Esophagus muscularis mucosa (tissue), 3 donors: ENCODE data around the gene FILIP1L.

Source experiments
- POLR2A ChIP-seq: fragments of 450-650 bp; IDR thresholded peaks from one replicate; pipeline ENCODE4 v1.6.1; 2017; ENCODE audit warnings: antibody characterized with exemption, moderate library complexity, mild to moderate bottlenecking, low read depth
- TF ChIP-seq, protein P1 (sequence below), 3 experiments: fragments of 200-600 bp in 2 of 3; fragments of 450-650 bp in 1 of 3; sonication (generic) in 2 of 3; IDR thresholded peaks; one replicate each; pipeline ENCODE4 v1.5.1; 2017 to 2019; ENCODE audit warnings: antibody characterized with exemption in 3 of 3, mild to moderate bottlenecking in 2 of 3, moderate library complexity in 1 of 3

GRCh38 chr3:99945328-99945995 is 168.8 kb downstream of the FILIP1L start:
- TF ChIP-seq, protein P1, sequence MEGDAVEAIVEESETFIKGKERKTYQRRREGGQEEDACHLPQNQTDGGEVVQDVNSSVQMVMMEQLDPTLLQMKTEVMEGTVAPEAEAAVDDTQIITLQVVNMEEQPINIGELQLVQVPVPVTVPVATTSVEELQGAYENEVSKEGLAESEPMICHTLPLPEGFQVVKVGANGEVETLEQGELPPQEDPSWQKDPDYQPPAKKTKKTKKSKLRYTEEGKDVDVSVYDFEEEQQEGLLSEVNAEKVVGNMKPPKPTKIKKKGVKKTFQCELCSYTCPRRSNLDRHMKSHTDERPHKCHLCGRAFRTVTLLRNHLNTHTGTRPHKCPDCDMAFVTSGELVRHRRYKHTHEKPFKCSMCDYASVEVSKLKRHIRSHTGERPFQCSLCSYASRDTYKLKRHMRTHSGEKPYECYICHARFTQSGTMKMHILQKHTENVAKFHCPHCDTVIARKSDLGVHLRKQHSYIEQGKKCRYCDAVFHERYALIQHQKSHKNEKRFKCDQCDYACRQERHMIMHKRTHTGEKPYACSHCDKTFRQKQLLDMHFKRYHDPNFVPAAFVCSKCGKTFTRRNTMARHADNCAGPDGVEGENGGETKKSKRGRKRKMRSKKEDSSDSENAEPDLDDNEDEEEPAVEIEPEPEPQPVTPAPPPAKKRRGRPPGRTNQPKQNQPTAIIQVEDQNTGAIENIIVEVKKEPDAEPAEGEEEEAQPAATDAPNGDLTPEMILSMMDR (IDR thresholded peaks at IDR 0.05) = no peak
- TF ChIP-seq POLR2A = no peak
